ENCODE data around the gene RBFOX2. TPM values are rescaled to one million over a fixed set of nuclear protein-coding genes. Genes with fewer than 3 reads are reported as not detected.

Gene RBFOX2
- polyA plus RNA-seq, 1 of the 3 experiments (the other 2 are of a cell fraction): 115 TPM

GRCh38 chr22:35955546-35955945, 73.1 kb downstream of the RBFOX2 start:
- ChIA-PET POLR2A (no interaction called here), CTCF (interaction anchor here (0.6 to 1.3 kb wide), 2 partner anchors 33 to 110 kb away, joined by 3 to 10 read pairs; no protein-coding TSS in a partner anchor)
- peaks cover 28 to 34% of the 10 kb centered on the region in 2 experiments for H3K4me1 ChIP-seq (ENCODE audit: control insufficient read depth in 1 of 2, insufficient read depth in 2 of 2, low read depth in 1 of 2, low read length in 1 of 2)
- H3K27ac ChIP-seq (ENCODE audit: low read depth in 2 of 2, low read length in 1 of 2): peak overlapping the region in 1 of 2 experiments; percentile 16; a peak in 1 of 4 replicates
- peaks cover 5% of the 10 kb centered on the region for H3F3A ChIP-seq (replicated peaks; ENCODE audit: insufficient read depth)
- H3K9ac ChIP-seq: no peak overlapping the region
- WGBS (ENCODE audit: low lambda C conversion rate): 95% methylated on average over 7 of the region's 7 CpGs
- TF ChIP-seq, protein P1, sequence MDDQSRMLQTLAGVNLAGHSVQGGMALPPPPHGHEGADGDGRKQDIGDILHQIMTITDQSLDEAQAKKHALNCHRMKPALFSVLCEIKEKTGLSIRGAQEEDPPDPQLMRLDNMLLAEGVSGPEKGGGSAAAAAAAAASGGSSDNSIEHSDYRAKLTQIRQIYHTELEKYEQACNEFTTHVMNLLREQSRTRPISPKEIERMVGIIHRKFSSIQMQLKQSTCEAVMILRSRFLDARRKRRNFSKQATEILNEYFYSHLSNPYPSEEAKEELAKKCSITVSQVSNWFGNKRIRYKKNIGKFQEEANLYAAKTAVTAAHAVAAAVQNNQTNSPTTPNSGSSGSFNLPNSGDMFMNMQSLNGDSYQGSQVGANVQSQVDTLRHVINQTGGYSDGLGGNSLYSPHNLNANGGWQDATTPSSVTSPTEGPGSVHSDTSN (IDR thresholded peaks at IDR 0.05): no peak
- TF ChIP-seq GABPA (IDR thresholded peaks at IDR 0.05; ENCODE audit: low read depth): no peak
- no peak for TF ChIP-seq ZBTB33 (IDR thresholded peaks at IDR 0.05; ENCODE audit: borderline replicate concordance, low read depth)
- TF ChIP-seq TCF12 (IDR thresholded peaks at IDR 0.05): no peak
- TF ChIP-seq RAD21 (IDR thresholded peaks at IDR 0.05; ENCODE audit: low read length): no peak
- TF ChIP-seq RCOR1 (IDR thresholded peaks at IDR 0.05; ENCODE audit: low read length): no peak
- TF ChIP-seq, protein P2, sequence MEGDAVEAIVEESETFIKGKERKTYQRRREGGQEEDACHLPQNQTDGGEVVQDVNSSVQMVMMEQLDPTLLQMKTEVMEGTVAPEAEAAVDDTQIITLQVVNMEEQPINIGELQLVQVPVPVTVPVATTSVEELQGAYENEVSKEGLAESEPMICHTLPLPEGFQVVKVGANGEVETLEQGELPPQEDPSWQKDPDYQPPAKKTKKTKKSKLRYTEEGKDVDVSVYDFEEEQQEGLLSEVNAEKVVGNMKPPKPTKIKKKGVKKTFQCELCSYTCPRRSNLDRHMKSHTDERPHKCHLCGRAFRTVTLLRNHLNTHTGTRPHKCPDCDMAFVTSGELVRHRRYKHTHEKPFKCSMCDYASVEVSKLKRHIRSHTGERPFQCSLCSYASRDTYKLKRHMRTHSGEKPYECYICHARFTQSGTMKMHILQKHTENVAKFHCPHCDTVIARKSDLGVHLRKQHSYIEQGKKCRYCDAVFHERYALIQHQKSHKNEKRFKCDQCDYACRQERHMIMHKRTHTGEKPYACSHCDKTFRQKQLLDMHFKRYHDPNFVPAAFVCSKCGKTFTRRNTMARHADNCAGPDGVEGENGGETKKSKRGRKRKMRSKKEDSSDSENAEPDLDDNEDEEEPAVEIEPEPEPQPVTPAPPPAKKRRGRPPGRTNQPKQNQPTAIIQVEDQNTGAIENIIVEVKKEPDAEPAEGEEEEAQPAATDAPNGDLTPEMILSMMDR (IDR thresholded peaks at IDR 0.05): no peak
- TF ChIP-seq, protein P3, sequence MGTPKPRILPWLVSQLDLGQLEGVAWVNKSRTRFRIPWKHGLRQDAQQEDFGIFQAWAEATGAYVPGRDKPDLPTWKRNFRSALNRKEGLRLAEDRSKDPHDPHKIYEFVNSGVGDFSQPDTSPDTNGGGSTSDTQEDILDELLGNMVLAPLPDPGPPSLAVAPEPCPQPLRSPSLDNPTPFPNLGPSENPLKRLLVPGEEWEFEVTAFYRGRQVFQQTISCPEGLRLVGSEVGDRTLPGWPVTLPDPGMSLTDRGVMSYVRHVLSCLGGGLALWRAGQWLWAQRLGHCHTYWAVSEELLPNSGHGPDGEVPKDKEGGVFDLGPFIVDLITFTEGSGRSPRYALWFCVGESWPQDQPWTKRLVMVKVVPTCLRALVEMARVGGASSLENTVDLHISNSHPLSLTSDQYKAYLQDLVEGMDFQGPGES (IDR thresholded peaks at IDR 0.05; ENCODE audit: low read depth, low read length): no peak
- no peak for TF ChIP-seq JUND (IDR thresholded peaks at IDR 0.05)
- no peaks in the 10 kb centered on the region for H3K9me3 ChIP-seq
- H3K36me3 ChIP-seq (replicated peaks in 1 of 2; ENCODE audit: control insufficient read depth in 1 of 2, insufficient read depth in 2 of 2, low read length in 1 of 2): peaks cover 0 to 6% of the 10 kb centered on the region in 2 experiments
- H3K4me2 ChIP-seq: no peak overlapping the region
- peaks cover 98% of the 10 kb centered on the region for H3K79me2 ChIP-seq (ENCODE audit: insufficient read depth)
- no peak overlapping the region for H2AFZ ChIP-seq (ENCODE audit: low read depth)
- no peaks in the 10 kb centered on the region for H3K9me2 ChIP-seq
- no peak for DNase-seq
- no peaks in the 10 kb centered on the region for H3K27me3 ChIP-seq (ENCODE audit: insufficient read depth)
- peaks cover 4% of the 10 kb centered on the region for H4K20me1 ChIP-seq (ENCODE audit: insufficient read depth)
- H3K4me3 ChIP-seq (ENCODE audit: low read depth in 2 of 2, low read length in 1 of 2): no peak overlapping the region

DNA sequence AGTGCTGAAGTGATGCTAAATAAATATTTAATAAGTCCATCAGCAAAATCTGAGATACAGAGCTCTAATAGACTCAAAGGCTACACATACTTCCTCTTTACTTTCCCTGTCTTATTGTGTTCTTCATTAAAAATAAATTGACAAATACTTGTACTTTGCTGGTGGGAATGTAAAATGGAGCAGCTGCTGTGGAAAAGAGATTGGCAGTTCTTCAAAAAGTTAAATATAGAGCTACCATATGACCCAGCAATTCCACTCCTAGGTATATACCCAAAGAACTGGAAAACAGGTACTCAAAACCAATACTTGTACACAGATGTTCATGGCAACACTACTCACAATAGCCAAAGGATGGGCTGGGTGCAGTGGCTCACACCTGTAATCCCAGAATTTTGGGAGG, 76.0 kb downstream of the RBFOX2 start:
- no peak for DNase-seq
- Histone ChIP-seq H3K27ac (ENCODE audit: low read depth in 2 of 2, low read length in 1 of 2) (peak overlapping the region in 1 of 2 experiments; percentile 31; a peak in 1 of 4 replicates), H3K4me2 (no peak overlapping the region), H3K36me3 (replicated peaks in 1 of 2; ENCODE audit: control insufficient read depth in 1 of 2, insufficient read depth in 2 of 2, low read length in 1 of 2) (peaks cover 5 to 6% of the 10 kb centered on the region in 2 experiments), H3K79me2 (ENCODE audit: insufficient read depth) (peaks cover 83% of the 10 kb centered on the region), H3K4me3 (ENCODE audit: low read depth in 2 of 2, low read length in 1 of 2) (no peak overlapping the region), H3F3A (replicated peaks; ENCODE audit: insufficient read depth) (peaks cover 21% of the 10 kb centered on the region), H3K9me3 (no peaks in the 10 kb centered on the region), H3K27me3 (ENCODE audit: insufficient read depth) (no peaks in the 10 kb centered on the region), H4K20me1 (ENCODE audit: insufficient read depth) (peaks cover 8% of the 10 kb centered on the region), H3K9ac (no peak overlapping the region), H3K4me1 (ENCODE audit: control insufficient read depth in 1 of 2, insufficient read depth in 2 of 2, low read depth in 1 of 2, low read length in 1 of 2) (peaks cover 11 to 17% of the 10 kb centered on the region in 2 experiments; a peak in 3 of 4 replicates), H3K9me2 (no peaks in the 10 kb centered on the region), H2AFZ (ENCODE audit: low read depth) (no peak overlapping the region)
- ChIA-PET CTCF (interaction anchor here (0.6 to 3.8 kb wide), 5 partner anchors 16 to 114 kb away, joined by 3 to 24 read pairs (median 4); no protein-coding TSS in a partner anchor), POLR2A (no interaction called here)
- no peak for TF ChIP-seq RCOR1 (IDR thresholded peaks at IDR 0.05; ENCODE audit: low read length)
- no peak for TF ChIP-seq FOXM1 (IDR thresholded peaks at IDR 0.05; ENCODE audit: low read depth)
- TF ChIP-seq EP300 (IDR thresholded peaks at IDR 0.05; ENCODE audit: borderline replicate concordance in 1 of 2, low read depth in 1 of 2, low read length in 1 of 2): no peak
- TF ChIP-seq, protein P1 (IDR thresholded peaks at IDR 0.05): no peak
- no peak for TF ChIP-seq POLR2AphosphoS5 (IDR thresholded peaks at IDR 0.05; ENCODE audit: low read depth, low read length)
- no peak for TF ChIP-seq JUND (IDR thresholded peaks at IDR 0.05)
- TF ChIP-seq SIN3A (IDR thresholded peaks at IDR 0.05; ENCODE audit: borderline replicate concordance, low read depth, low read length): no peak
- TF ChIP-seq REST (IDR thresholded peaks at IDR 0.05; ENCODE audit: low read depth, low read length): no peak
- TF ChIP-seq RFX5 (IDR thresholded peaks at IDR 0.05; ENCODE audit: low read length): no peak
- TF ChIP-seq NFIC (IDR thresholded peaks at IDR 0.05; ENCODE audit: borderline replicate concordance): no peak
